Sciatic nerve (tissue), 2 donors: ENCODE results near the gene SLC27A6. TPM values are rescaled to one million over a fixed set of nuclear protein-coding genes. Genes with fewer than 3 reads are reported as not detected.

Source experiments
- ATAC-seq: fragments of 200-7000 bp; cut with Tn5 transposase; one replicate; pipeline ENCODE4 v1.9.1; 2020; ENCODE audit warnings: mild to moderate bottlenecking, moderate library complexity
- DNase-seq: peaks from one replicate; pipeline ENCODE4 v3.0.0-alpha.2; 2020; ENCODE audit warnings: low spot score
- intact Hi-C: fragments of 100-400 bp; cut with DNase I; formaldehyde crosslinking; loops from one replicate; pipeline ENCODE4 v1.14.2; 2022
- total RNA-seq: library from RNA; stranded (reverse); fragmentation: NEBNext Ultra II Directional; extraction: Animal tissue kit (Norgen Biotek cat#: 25700); gene quantifications from one replicate; pipeline ENCODE4 v1.2.1, GENCODE V29; 2021
- donor health status: DM: no; HTN: no; CAD: no.
- donor health status: DM: no; HTN: no; CAD: no.

Gene SLC27A6
- total RNA-seq, 1 donor from 2014 or later = 57.2 TPM

- ATAC-seq = no peak
- intact Hi-C loops = no loop called here
Measured at GRCh38 chr5:129051283-129051682, 86.0 kb downstream of the SLC27A6 start.

GRCh38 chr5:129053438-129053837, 88.2 kb downstream of the SLC27A6 start:
- intact Hi-C loops = no loop called here
- no peak for ATAC-seq
- DNase-seq = no peak

More at GRCh38 chr5:129051283-129051682, 86.0 kb downstream of the SLC27A6 start:
- no peak for DNase-seq

- intact Hi-C loops = no loop called here
- ATAC-seq = no peak
Measured at GRCh38 chr5:129057329-129057728, 92.0 kb downstream of the SLC27A6 start.

GRCh38 chr5:129061849-129062248, 96.6 kb downstream of the SLC27A6 start:
- intact Hi-C loops = no loop called here
- ATAC-seq = no peak
- no peak for DNase-seq

More at GRCh38 chr5:129057329-129057728, 92.0 kb downstream of the SLC27A6 start:
- DNase-seq = no peak

- intact Hi-C loops = no loop called here
- DNase-seq (no peak), ATAC-seq (peak; percentile 62)
Measured at GRCh38 chr5:129063483-129064113, 98.3 kb downstream of the SLC27A6 start.

GRCh38 chr5:129065721-129066120, 100.4 kb downstream of the SLC27A6 start:
- ATAC-seq (no peak), DNase-seq (no peak)
- intact Hi-C loops = no loop called here

GRCh38 chr5:129067745-129068144, 102.5 kb downstream of the SLC27A6 start:
- intact Hi-C loops = no loop called here
- no peak for DNase-seq
- no peak for ATAC-seq

- no peak for DNase-seq
- no peak for ATAC-seq
- intact Hi-C loops = no loop called here
Measured at GRCh38 chr5:129069292-129069691, 104.0 kb downstream of the SLC27A6 start.

- intact Hi-C loops = no loop called here
- ATAC-seq = no peak
- DNase-seq = no peak
Measured at GRCh38 chr5:129073111-129073510, 107.8 kb downstream of the SLC27A6 start.

GRCh38 chr5:129074903-129075302, 109.6 kb downstream of the SLC27A6 start:
- ATAC-seq (no peak), DNase-seq (no peak)
- intact Hi-C loops = no loop called here

- ATAC-seq (no peak), DNase-seq (no peak)
- intact Hi-C loops = no loop called here
Measured at GRCh38 chr5:129077433-129078075, 112.3 kb downstream of the SLC27A6 start.

- DNase-seq (no peak), ATAC-seq (peak; percentile 52)
- intact Hi-C loops = no loop called here
Measured at GRCh38 chr5:129078247-129078646, 113.0 kb downstream of the SLC27A6 start.

GRCh38 chr5:129078660-129079059, 113.4 kb downstream of the SLC27A6 start:
- no peak for DNase-seq
- intact Hi-C loops = no loop called here
- no peak for ATAC-seq

- ATAC-seq (peak; percentile 28), DNase-seq (no peak)
- intact Hi-C loops = no loop called here
Measured at GRCh38 chr5:129079496-129079895, 114.2 kb downstream of the SLC27A6 start.

- DNase-seq (no peak), ATAC-seq (no peak)
- intact Hi-C loops = no loop called here
Measured at GRCh38 chr5:129080766-129081165, 115.5 kb downstream of the SLC27A6 start.

GRCh38 chr5:129082225-129083136, 117.2 kb downstream of the SLC27A6 start:
- intact Hi-C loops = no loop called here
- ATAC-seq (no peak), DNase-seq (no peak)
